T-cell (primary cell): Measurements from ENCODE around the gene SYNM. TPM values are rescaled to one million over a fixed set of nuclear protein-coding genes. Genes with fewer than 3 reads are reported as not detected.

Experiments used
- ATAC-seq, 4 experiments: fragments of 200-7000 bp in 3 of 4; fragments of 150-1000 bp in 1 of 4; cut with Tn5 transposase; replicated peaks in 1 of 4; 1 replicate in 3 of 4; 2 replicates in 1 of 4; pipeline ENCODE4 v1.10.0; 2021; ENCODE audit warnings: moderate library complexity in 3 of 4, mild to moderate bottlenecking in 2 of 4, moderate number of reproducible peaks in 1 of 4
- CTCF ChIA-PET, 2 donors: fragments of 300-600 bp; sonication (Branson Sonifier 250); formaldehyde crosslinking; loops; one replicate each; lab custom pipeline; 2022; ENCODE audit warnings: antibody characterized with exemption in 2 of 2; lab: Charles Lee
- POLR2A ChIA-PET, 2 donors: fragments of 300-600 bp; sonication (Branson Sonifier 250); formaldehyde crosslinking; loops; one replicate each; lab custom pipeline; 2022; ENCODE audit warnings: antibody characterized with exemption in 2 of 2; lab: Charles Lee
- DNase-seq, 35 experiments: peaks; one replicate each; pipeline versions ENCODE4 v3.0.0 to v3.0.0-alpha.2; 2013 to 2023
- H3K27ac ChIP-seq: one replicate; pipeline ENCODE4 v1.5.1; 2013; ENCODE audit warnings: low read length
- H3K27me3 ChIP-seq, 2 experiments: replicated peaks in 1 of 2; 1 replicate in 1 of 2; 2 replicates in 1 of 2; pipeline versions ENCODE4 v1.6.1 to v1.7.0; 2013; ENCODE audit warnings: low read length in 1 of 2, mixed read lengths in 1 of 2; ENCODE audit not compliant: control insufficient read depth in 2 of 2, insufficient read depth in 2 of 2; ENCODE audit errors: extremely low read depth in 1 of 2
- H3K36me3 ChIP-seq, 2 donors: 1 replicate in 1 of 2; 2 replicates in 1 of 2; pipeline versions ENCODE4 v1.6.1 to v1.7.0; 2013; ENCODE audit warnings: low read length in 1 of 2; ENCODE audit not compliant: control insufficient read depth in 2 of 2, insufficient read depth in 1 of 2; ENCODE audit errors: extremely low read depth in 1 of 2
- H3K4me1 ChIP-seq, 2 experiments: 1 replicate in 1 of 2; 2 replicates in 1 of 2; pipeline versions ENCODE4 v1.6.1 to v1.7.0; 2013; ENCODE audit warnings: low read length in 2 of 2, mixed read lengths in 1 of 2; ENCODE audit not compliant: insufficient read depth in 2 of 2, control insufficient read depth in 1 of 2; ENCODE audit errors: extremely low read depth in 1 of 2
- H3K4me3 ChIP-seq, 2 donors: 1 replicate in 1 of 2; 2 replicates in 1 of 2; pipeline versions ENCODE4 v1.5.1 to v1.7.0; 2013; ENCODE audit warnings: mild to moderate bottlenecking in 2 of 2, low read length in 1 of 2, moderate library complexity in 1 of 2; ENCODE audit not compliant: control insufficient read depth in 1 of 2; ENCODE audit errors: extremely low read depth in 1 of 2
- H3K9me3 ChIP-seq: 2 replicates; pipeline ENCODE4 v1.7.0; 2013
- H3K27ac Mint-ChIP-seq, 2 donors: one replicate each; pipeline ENCODE4 v1.8.0; 2020 to 2021; ENCODE audit warnings: mild to moderate bottlenecking in 2 of 2, mixed read lengths in 2 of 2
- H3K27me3 Mint-ChIP-seq, 2 donors: one replicate each; pipeline ENCODE4 v1.8.0; 2021 to 2022; ENCODE audit warnings: mixed read lengths in 2 of 2
- H3K36me3 Mint-ChIP-seq: one replicate; pipeline ENCODE4 v1.8.0; 2021; ENCODE audit warnings: mixed read lengths
- H3K4me1 Mint-ChIP-seq, 3 donors: one replicate each; pipeline ENCODE4 v1.8.0; 2020 to 2022; ENCODE audit warnings: mixed read lengths in 3 of 3, mild to moderate bottlenecking in 1 of 3
- H3K4me3 Mint-ChIP-seq, 3 donors: one replicate each; pipeline ENCODE4 v1.8.0; 2020 to 2022; ENCODE audit warnings: mild to moderate bottlenecking in 3 of 3, mixed read lengths in 3 of 3, moderate library complexity in 3 of 3
- H3K9me3 Mint-ChIP-seq, 3 donors: one replicate each; pipeline ENCODE4 v1.8.0; 2020 to 2022; ENCODE audit warnings: mixed read lengths in 3 of 3
- WGBS: methylation state at CpG from one replicate; pipeline ENCODE4 v1.1.5; 2013; ENCODE audit warnings: missing lambda C conversion rate; ENCODE audit not compliant: insufficient coverage; 5-methylcytosine and 5-hydroxymethylcytosine counted together
- total RNA-seq, 35 experiments: library from RNA in 6 of 35; stranded (reverse) in 6 of 35; fragments of 120-200 nt in 1 of 35; gene quantifications; one replicate each; pipeline versions ENCODE4 v1.2.1 to v1.2.4 and lab custom pipeline; 2013 to 2026

SYNM gene
- total RNA-seq, 5 donors from 2014 or later (not counting 1 experiment from before 2014, with no cell fraction given) = 3.7 to 7.3 (median 4.2) TPM

DNA sequence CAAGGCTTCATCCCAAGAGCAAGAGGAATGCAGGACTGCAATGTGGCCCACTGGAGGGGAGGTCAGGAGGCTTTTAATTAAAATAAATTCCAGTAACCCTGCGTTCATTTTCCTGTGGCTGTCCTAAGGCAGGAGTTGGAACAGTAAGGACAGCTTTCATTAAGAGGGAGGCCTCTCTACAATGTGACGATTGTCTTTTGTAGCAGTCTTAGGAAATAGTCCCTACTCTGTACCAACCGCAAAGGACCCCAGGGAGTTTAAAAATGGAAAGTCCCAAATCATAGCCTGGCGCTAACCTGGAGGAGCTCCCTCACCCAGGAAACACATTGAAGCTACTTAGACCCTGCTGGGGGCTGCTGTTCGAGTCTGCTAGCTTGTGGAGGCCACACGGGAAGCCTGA lies 62.8 kb downstream of the SYNM start:
- Histone ChIP-seq H3K4me1 (no peaks in the 10 kb centered on the region), H3K9me3 (no peaks in the 10 kb centered on the region), H3K4me3 (no peak overlapping the region), H3K27me3 (no peaks in the 10 kb centered on the region), H3K36me3 (no peaks in the 10 kb centered on the region), H3K27ac (no peak overlapping the region)
- 76% methylated on average over 3 of the region's 6 CpGs for whole genome bisulfite sequencing
- Mint-ChIP-seq H3K4me3 (no peak overlapping the region), H3K27me3 (no peaks in the 10 kb centered on the region), H3K4me1 (peaks cover 15 to 21% (median 17%) of the 10 kb centered on the region in 3 donors), H3K9me3 (no peaks in the 10 kb centered on the region), H3K27ac (no peak overlapping the region), H3K36me3 (no peaks in the 10 kb centered on the region)
- DNase-seq = no peak
- CTCF ChIA-PET = no interaction called here
- POLR2A ChIA-PET = no interaction called here
- no peak for ATAC-seq

DNA sequence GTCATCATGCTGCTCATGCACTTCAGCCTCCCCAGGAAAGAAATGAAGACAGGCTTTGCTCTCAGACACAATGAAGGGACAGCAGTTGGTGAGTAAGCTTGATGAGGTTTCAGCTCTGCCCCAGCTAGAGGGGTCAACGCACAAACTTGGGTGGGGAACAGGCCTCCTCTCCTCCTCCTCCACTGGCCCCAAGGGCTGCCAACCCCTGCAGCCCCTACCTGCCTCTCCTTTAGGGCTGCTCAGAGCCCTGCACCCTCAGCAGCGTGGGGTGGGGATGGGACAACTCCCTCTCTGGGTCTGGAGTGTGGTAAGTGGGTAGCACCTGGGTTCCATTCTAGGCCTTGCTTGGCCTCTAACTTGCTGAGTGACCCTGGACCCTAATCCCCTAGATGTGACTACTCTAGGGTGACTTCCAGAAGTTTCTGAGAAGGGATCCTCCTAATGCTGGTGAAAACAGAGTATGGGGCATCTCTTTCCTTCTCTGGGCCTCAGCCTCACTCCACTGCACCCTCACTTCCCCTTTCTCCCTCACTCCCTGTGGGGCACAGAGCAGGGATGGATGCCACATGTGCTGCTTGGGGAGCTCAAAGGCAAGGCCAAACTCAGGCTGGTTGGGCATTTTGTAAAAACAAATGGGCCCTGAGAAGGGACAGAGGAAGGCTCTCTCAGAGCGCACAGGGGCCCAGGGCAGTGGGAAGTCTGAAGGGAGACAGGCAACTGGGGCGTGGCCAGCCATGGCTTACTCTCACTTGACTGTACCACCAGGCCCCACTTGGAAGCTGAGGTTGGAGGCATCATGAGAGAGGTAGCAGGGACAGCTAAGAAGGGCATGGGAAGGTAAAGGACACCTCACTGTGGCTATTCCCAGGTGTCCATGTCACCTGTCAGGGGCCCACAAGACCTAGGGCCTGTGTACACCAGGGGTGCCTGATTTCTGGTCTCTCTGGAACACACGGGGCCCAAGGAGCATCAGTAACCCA lies 64.0 kb downstream of the SYNM start:
- ATAC-seq (no peak), DNase-seq (no peak)
- Histone ChIP-seq H3K36me3 (no peaks in the 10 kb centered on the region), H3K4me3 (no peak overlapping the region), H3K27ac (no peak overlapping the region), H3K9me3 (no peaks in the 10 kb centered on the region), H3K4me1 (no peaks in the 10 kb centered on the region), H3K27me3 (no peaks in the 10 kb centered on the region)
- no peak overlapping the region for H3K27ac Mint-ChIP-seq
- peaks cover 6 to 9% (median 6%) of the 10 kb centered on the region in 3 donors for H3K4me1 Mint-ChIP-seq
- no peaks in the 10 kb centered on the region for H3K9me3 Mint-ChIP-seq
- no peaks in the 10 kb centered on the region for H3K27me3 Mint-ChIP-seq
- CTCF ChIA-PET = no interaction called here
- H3K4me3 Mint-ChIP-seq = no peak overlapping the region
- 87% methylated on average over 3 of the region's 5 CpGs for WGBS
- H3K36me3 Mint-ChIP-seq = no peaks in the 10 kb centered on the region
- POLR2A ChIA-PET = no interaction called here

DNA sequence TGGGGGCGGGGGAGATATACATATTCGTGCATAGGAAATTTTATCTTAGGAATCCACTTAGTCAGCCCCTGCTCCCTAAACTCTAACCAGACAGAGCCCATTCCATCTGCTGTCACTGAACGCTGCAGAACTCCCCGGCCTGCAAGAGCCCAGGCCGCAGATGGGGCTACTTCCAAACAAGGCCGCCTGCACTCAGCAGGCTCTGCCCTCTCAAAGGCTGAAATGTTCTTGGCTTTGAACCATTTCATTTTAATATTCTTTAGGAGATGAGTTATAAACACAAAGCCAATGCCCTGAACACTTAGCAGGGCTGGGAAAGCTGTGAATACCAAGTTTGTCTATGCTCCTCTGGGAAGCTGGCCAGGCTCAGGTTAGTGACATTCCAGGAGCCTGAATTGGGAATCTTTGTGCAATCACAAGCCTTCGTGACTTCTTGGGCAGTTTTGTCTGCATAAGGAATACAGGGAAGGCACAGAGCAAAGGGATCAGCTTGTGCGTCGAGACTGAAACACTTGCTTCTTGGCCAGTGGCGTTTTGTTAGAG lies 65.0 kb downstream of the SYNM start:
- 82% methylated on average over 2 of the region's 10 CpGs for WGBS

DNA sequence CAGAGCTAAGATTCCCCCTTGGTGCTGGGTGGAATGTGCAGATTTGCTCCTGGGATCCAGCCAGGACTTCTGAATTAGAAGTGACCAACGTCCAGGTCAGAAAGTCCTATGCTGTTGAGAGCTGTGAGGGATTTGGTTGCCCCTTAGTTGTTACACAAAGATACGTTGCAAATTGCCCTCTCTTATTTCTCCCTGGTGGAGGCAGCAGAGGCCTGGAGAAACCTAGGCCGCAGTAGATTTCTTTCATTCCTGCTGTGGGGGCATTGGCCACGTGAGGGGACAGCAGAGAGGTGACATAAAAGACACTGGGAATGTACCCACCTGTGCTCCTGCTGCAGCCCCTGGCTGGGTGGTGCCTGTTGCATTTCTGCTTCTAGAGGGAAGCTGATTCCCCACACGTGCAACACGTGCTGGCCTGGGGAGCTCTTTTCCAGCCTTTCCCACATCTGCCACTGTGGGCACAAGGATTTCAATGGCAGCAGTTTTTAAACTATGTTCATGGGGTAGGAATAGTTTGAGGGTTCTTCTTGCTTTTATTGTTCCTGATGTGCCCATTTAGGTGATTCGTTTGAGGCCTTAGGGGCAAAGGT lies 65.7 kb downstream of the SYNM start:
- Histone ChIP-seq H3K27ac (no peak overlapping the region), H3K9me3 (no peaks in the 10 kb centered on the region), H3K4me3 (no peak overlapping the region), H3K36me3 (no peaks in the 10 kb centered on the region), H3K27me3 (no peaks in the 10 kb centered on the region), H3K4me1 (no peaks in the 10 kb centered on the region)
- H3K4me3 Mint-ChIP-seq = no peak overlapping the region
- H3K9me3 Mint-ChIP-seq = no peaks in the 10 kb centered on the region
- H3K27me3 Mint-ChIP-seq = no peaks in the 10 kb centered on the region
- no peaks in the 10 kb centered on the region for H3K36me3 Mint-ChIP-seq
- whole genome bisulfite sequencing = 72% methylated on average over 3 of the region's 7 CpGs
- no peaks in the 10 kb centered on the region for H3K4me1 Mint-ChIP-seq
- no peak for ATAC-seq
- H3K27ac Mint-ChIP-seq = no peak overlapping the region
- CTCF ChIA-PET = no interaction called here
- DNase-seq = no peak
- POLR2A ChIA-PET = no interaction called here

More for the DNA sequence above, 65.0 kb downstream of the SYNM start:
- H3K4me3 ChIP-seq = no peak overlapping the region
- H3K27me3 Mint-ChIP-seq = no peaks in the 10 kb centered on the region
- H3K4me3 Mint-ChIP-seq = no peak overlapping the region
- no peaks in the 10 kb centered on the region for H3K9me3 Mint-ChIP-seq
- no peaks in the 10 kb centered on the region for H3K4me1 Mint-ChIP-seq
- H3K27me3 ChIP-seq = no peaks in the 10 kb centered on the region
- no peaks in the 10 kb centered on the region for H3K4me1 ChIP-seq
- POLR2A ChIA-PET = no interaction called here
- H3K9me3 ChIP-seq = no peaks in the 10 kb centered on the region
- no peak for ATAC-seq
- H3K36me3 ChIP-seq = no peaks in the 10 kb centered on the region
- CTCF ChIA-PET = no interaction called here
- no peak for DNase-seq
- H3K27ac Mint-ChIP-seq = no peak overlapping the region
- H3K27ac ChIP-seq = no peak overlapping the region
- no peaks in the 10 kb centered on the region for H3K36me3 Mint-ChIP-seq

DNA sequence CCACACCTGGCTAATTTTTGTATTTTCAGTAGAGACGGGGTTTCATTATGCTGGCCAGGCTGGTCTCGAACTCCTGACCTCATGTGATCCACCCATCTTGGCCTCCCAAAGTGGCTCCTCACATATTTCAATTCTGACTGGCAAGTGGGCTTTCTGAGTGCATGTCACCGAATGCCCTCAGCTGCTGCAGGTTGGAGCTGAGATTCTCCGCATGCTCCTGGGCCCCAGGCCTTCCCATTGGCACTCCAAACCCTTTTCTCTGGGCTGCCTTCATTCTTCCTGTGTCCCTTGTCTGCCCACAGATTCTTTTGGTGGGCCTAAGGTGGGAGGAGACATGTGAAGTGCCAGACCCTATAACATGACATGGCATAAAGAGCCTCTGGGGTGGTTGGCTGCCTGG lies 67.3 kb downstream of the SYNM start:
- no peak overlapping the region for H3K27ac Mint-ChIP-seq
- no peak overlapping the region for H3K27ac ChIP-seq
- no peaks in the 10 kb centered on the region for H3K4me1 Mint-ChIP-seq
- ChIA-PET POLR2A (no interaction called here), CTCF (no interaction called here)
- H3K36me3 ChIP-seq = no peaks in the 10 kb centered on the region
- H3K36me3 Mint-ChIP-seq = no peaks in the 10 kb centered on the region
- DNase-seq (no peak), ATAC-seq (no peak)
- H3K27me3 ChIP-seq = no peaks in the 10 kb centered on the region
- H3K4me1 ChIP-seq = no peaks in the 10 kb centered on the region
- H3K4me3 Mint-ChIP-seq = no peak overlapping the region
- H3K9me3 ChIP-seq = no peaks in the 10 kb centered on the region
- H3K9me3 Mint-ChIP-seq = no peaks in the 10 kb centered on the region
- WGBS = 89% methylated on average over 3 of the region's 4 CpGs
- no peaks in the 10 kb centered on the region for H3K27me3 Mint-ChIP-seq
- no peak overlapping the region for H3K4me3 ChIP-seq

DNA sequence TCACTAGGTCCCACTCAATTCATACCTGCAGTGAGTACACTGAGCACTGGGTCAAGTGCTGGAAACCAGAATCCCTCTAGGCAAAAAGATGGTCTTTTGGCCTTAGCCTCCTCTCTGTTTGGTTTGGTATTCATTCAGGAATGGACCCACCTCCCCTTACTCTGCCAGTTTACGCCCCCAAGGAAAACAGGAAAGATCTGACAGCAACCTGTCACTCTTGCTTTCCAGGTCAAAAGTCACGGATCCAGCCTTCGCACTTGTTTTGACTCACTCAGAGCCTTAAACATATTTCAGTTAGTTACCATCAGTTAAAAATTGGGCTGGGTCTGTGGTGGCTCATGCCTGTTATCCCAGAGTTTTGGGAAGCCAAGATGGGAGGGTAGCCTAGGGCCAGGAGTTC lies 68.1 kb downstream of the SYNM start:
- no peak for DNase-seq
- Mint-ChIP-seq H3K4me3 (no peak overlapping the region), H3K4me1 (no peaks in the 10 kb centered on the region), H3K27ac (no peak overlapping the region), H3K36me3 (no peaks in the 10 kb centered on the region), H3K9me3 (no peaks in the 10 kb centered on the region), H3K27me3 (no peaks in the 10 kb centered on the region)
- no peaks in the 10 kb centered on the region for H3K36me3 ChIP-seq
- CTCF ChIA-PET = no interaction called here
- no peaks in the 10 kb centered on the region for H3K9me3 ChIP-seq
- no peak overlapping the region for H3K4me3 ChIP-seq
- WGBS = no CpG with 5 or more reads among the region's 3 CpGs
- ATAC-seq = no peak
- H3K27ac ChIP-seq = no peak overlapping the region
- no peaks in the 10 kb centered on the region for H3K27me3 ChIP-seq
- POLR2A ChIA-PET = no interaction called here
- no peaks in the 10 kb centered on the region for H3K4me1 ChIP-seq
